Endothelial cell of umbilical vein (primary cell): ENCODE measurements around the gene PKD1L1. TPM values are rescaled to one million over a fixed set of nuclear protein-coding genes. Genes with fewer than 3 reads are reported as not detected.

Experiments used
- BruUV-seq: library from RNA; stranded (reverse); fragments of 400-500 nt; replicated peaks from 2 replicates; lab custom pipeline; 2021; lab: Mats Ljungman, UMichigan
- CTCF ChIA-PET: fragments of 300-600, 350-600 bp; sonication (Branson Sonifier 250); formaldehyde crosslinking; loops from one replicate; lab custom pipeline; 2021; ENCODE audit warnings: antibody characterized with exemption, inconsistent platforms; lab: Charles Lee
- POLR2A ChIA-PET: fragments of 300-600, 350-600 bp; sonication (Branson Sonifier 250); formaldehyde crosslinking; loops from one replicate; lab custom pipeline; 2021; ENCODE audit warnings: antibody characterized with exemption, inconsistent platforms; lab: Charles Lee
- DNase-seq: peaks from one replicate; pipeline ENCODE4 v3.0.0-alpha.2; 2011; ENCODE audit warnings: low read depth, low spot score
- FAIRE-seq: peaks from 2 replicates; lab custom pipeline; 2011; peaks lifted over from hg19 to GRCh38; lab: Jason Lieb, UNC
- H2AFZ ChIP-seq: 2 replicates; pipeline ENCODE4 v1.6.0; 2012; ENCODE audit warnings: low read depth, low read length, control low read depth, inconsistent platforms
- H3K27ac ChIP-seq: 2 replicates; pipeline ENCODE4 v1.5.1; 2011; ENCODE audit warnings: low read depth, mild to moderate bottlenecking, control low read depth, low read length, moderate library complexity; ENCODE audit not compliant: insufficient read depth
- H3K27me3 ChIP-seq, 2 experiments: 2 replicates each; pipeline versions ENCODE4 v1.6.0 to v1.6.1; 2011; ENCODE audit warnings: low read length in 2 of 2, mixed read lengths in 1 of 2; ENCODE audit not compliant: control insufficient read depth in 2 of 2, insufficient read depth in 2 of 2
- H3K36me3 ChIP-seq, 2 experiments: 2 replicates in 1 of 2; 3 replicates in 1 of 2; pipeline ENCODE4 v1.5.1; 2011; ENCODE audit warnings: low read length in 2 of 2, mild to moderate bottlenecking in 1 of 2, moderate library complexity in 1 of 2; ENCODE audit not compliant: control insufficient read depth in 2 of 2, insufficient read depth in 2 of 2; ENCODE audit errors: extremely low read depth in 1 of 2
- H3K4me1 ChIP-seq: 3 replicates; pipeline ENCODE4 v1.5.1; 2011; ENCODE audit warnings: mild to moderate bottlenecking, low read length; ENCODE audit not compliant: control insufficient read depth, insufficient read depth; ENCODE audit errors: extremely low read depth
- H3K4me2 ChIP-seq: 2 replicates; pipeline ENCODE4 v1.6.1; 2011; ENCODE audit warnings: low read length, control low read depth, mixed read lengths; ENCODE audit not compliant: insufficient read depth
- H3K4me3 ChIP-seq, 3 experiments: fragments of 200-600 bp in 1 of 3; sonication (generic), shearing (Covaris generic) in 1 of 3; replicated peaks in 1 of 3; 2 replicates each; pipeline ENCODE4 v1.5.1; 2011 to 2016; ENCODE audit warnings: control low read depth in 3 of 3, low read length in 3 of 3, mild to moderate bottlenecking in 2 of 3, inconsistent platforms in 1 of 3, low read depth in 1 of 3, moderate library complexity in 1 of 3; ENCODE audit not compliant: insufficient read depth in 1 of 3
- H3K79me2 ChIP-seq: 2 replicates; pipeline ENCODE4 v1.6.0; 2012; ENCODE audit warnings: low read length, inconsistent platforms; ENCODE audit not compliant: control insufficient read depth, insufficient read depth
- H3K9ac ChIP-seq: replicated peaks from 2 replicates; pipeline ENCODE3; 2011; ENCODE audit warnings: low read length, control low read depth; ENCODE audit not compliant: insufficient read depth; ENCODE audit errors: extremely low read depth
- H3K9me1 ChIP-seq: replicated peaks from 3 replicates; pipeline ENCODE4 v1.6.0; 2011; ENCODE audit warnings: mild to moderate bottlenecking, low read length; ENCODE audit not compliant: control insufficient read depth, insufficient read depth; ENCODE audit errors: extremely low read depth
- H3K9me3 ChIP-seq: replicated peaks from 2 replicates; pipeline ENCODE4 v1.5.1; 2012; ENCODE audit warnings: low read length, inconsistent platforms; ENCODE audit not compliant: control insufficient read depth, insufficient read depth
- H4K20me1 ChIP-seq: replicated peaks from 2 replicates; pipeline ENCODE3; 2011; ENCODE audit warnings: mild to moderate bottlenecking, low read length; ENCODE audit not compliant: control insufficient read depth, insufficient read depth; ENCODE audit errors: extremely low read depth
- EZH2 ChIP-seq: IDR thresholded peaks from 2 replicates; pipeline ENCODE4 v1.6.1; 2012; ENCODE audit warnings: borderline replicate concordance, low read depth, mild to moderate bottlenecking, moderate library complexity, low read length, inconsistent platforms; ENCODE audit not compliant: severe bottlenecking
- FOS ChIP-seq: IDR thresholded peaks from 2 replicates; pipeline ENCODE4 v1.6.1; 2011; ENCODE audit warnings: mild to moderate bottlenecking, low read length, moderate library complexity, borderline replicate concordance; ENCODE audit not compliant: insufficient read depth
- GATA2 ChIP-seq: IDR thresholded peaks from 2 replicates; pipeline ENCODE4 v1.7.0; 2011; ENCODE audit warnings: low read depth, mild to moderate bottlenecking, moderate library complexity, mixed read lengths, low read length; ENCODE audit not compliant: insufficient read length, insufficient read depth
- JUN ChIP-seq: IDR thresholded peaks from 2 replicates; pipeline ENCODE4 v1.6.1; 2011; ENCODE audit warnings: borderline replicate concordance, low read depth; ENCODE audit not compliant: insufficient read length, insufficient read depth
- MYC ChIP-seq: IDR thresholded peaks from one replicate; pipeline ENCODE4 v1.6.1; 2011; ENCODE audit warnings: mild to moderate bottlenecking, low read depth, low read length
- POLR2A ChIP-seq: IDR thresholded peaks from 2 replicates; pipeline ENCODE4 v1.6.1; 2012; ENCODE audit warnings: low read depth, mild to moderate bottlenecking, control low read depth, low read length
- POLR2AphosphoS5 ChIP-seq: IDR thresholded peaks from 2 replicates; pipeline ENCODE4 v1.6.1; 2012; ENCODE audit warnings: low read depth, mild to moderate bottlenecking, control low read depth, low read length, moderate library complexity; ENCODE audit not compliant: insufficient read depth
- dilution Hi-C: fragments of 300-500 bp; cut with MboI; formaldehyde crosslinking; loops from one replicate; pipeline ENCODE4 v1.15.0; 2019; ENCODE audit warnings: low sequenced_read_pairs; ENCODE audit not compliant: extremely low pct_ligation_motif_present
- intact Hi-C: fragments of 100-400 bp; cut with micrococcal nuclease; formaldehyde crosslinking; loops from one replicate; pipeline ENCODE4 v1.10.0; 2022
- polyA plus RNA-seq, 4 experiments: library from polyadenylated mRNA; depleted of rRNA in 3 of 4; stranded (reverse) in 3 of 4; unstranded in 1 of 4; fragments of >200 nt; gene quantifications; 2 replicates each; pipeline versions ENCODE4 v1.2.1 to v1.2.3, GENCODE V29; 2011 to 2012; ENCODE audit warnings: missing spikeins in 1 of 4
- total RNA-seq: library from RNA; stranded (reverse); gene quantifications from 2 replicates; pipeline ENCODE4 v1.2.3, GENCODE V29; 2021
- TF ChIP-seq, protein P1 (sequence below): IDR thresholded peaks from 2 replicates; pipeline ENCODE4 v1.6.1; 2011; ENCODE audit not compliant: insufficient read depth, insufficient read length

Gene PKD1L1
- total and polyA plus RNA-seq, 2 donors (not counting 3 experiments of a cell fraction or from before 2014, with no cell fraction given): 4.1 to 5.9 TPM

DNA sequence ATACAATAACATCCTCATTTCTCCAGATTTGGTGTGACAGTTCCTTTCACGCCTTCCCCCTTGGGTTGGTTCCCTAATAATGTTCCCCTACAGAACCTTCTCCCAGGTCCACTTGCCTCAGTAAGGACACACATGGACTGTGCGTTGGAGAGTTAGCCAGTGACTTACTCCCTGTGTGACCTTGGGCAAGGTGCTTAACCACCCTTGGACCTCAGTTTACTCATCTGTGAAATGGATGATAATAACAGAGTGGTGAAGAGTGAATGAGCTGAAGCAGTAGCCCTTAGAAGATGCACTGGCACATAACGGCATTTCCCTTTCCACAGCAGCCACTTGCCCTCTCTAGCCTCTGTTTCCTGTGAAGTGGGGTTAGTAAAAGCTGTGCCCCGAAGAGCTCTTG, 175.8 kb downstream of the PKD1L1 start:
- H3K27ac ChIP-seq: no peak overlapping the region
- BruUV-seq: no TSS peak
- H3K4me3 ChIP-seq: no peak overlapping the region
- no peaks in the 10 kb centered on the region for H3K36me3 ChIP-seq
- no peak overlapping the region for H3K4me2 ChIP-seq
- dilution Hi-C loops (no loop called here), intact Hi-C loops (no loop called here)
- ChIA-PET POLR2A (no interaction called here), CTCF (interaction anchor here (1.6 kb wide), 1 partner anchor 8 kb away, joined by 4 read pairs; no protein-coding TSS in a partner anchor)
- H4K20me1 ChIP-seq: no peaks in the 10 kb centered on the region
- no peaks in the 10 kb centered on the region for H3K9me1 ChIP-seq
- no peaks in the 10 kb centered on the region for H3K79me2 ChIP-seq
- TF ChIP-seq JUN (no peak), MYC (no peak), FOS (no peak), GATA2 (no peak), POLR2A (no peak)
- TF ChIP-seq, protein P1, sequence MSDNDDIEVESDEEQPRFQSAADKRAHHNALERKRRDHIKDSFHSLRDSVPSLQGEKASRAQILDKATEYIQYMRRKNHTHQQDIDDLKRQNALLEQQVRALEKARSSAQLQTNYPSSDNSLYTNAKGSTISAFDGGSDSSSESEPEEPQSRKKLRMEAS: no peak
- H2AFZ ChIP-seq: no peak overlapping the region
- H3K9me3 ChIP-seq: no peaks in the 10 kb centered on the region
- FAIRE-seq (no peak), DNase-seq (no peak)
- H3K9ac ChIP-seq: no peak overlapping the region
- peaks cover 10% of the 10 kb centered on the region for H3K4me1 ChIP-seq
- H3K27me3 ChIP-seq: no peaks in the 10 kb centered on the region

DNA sequence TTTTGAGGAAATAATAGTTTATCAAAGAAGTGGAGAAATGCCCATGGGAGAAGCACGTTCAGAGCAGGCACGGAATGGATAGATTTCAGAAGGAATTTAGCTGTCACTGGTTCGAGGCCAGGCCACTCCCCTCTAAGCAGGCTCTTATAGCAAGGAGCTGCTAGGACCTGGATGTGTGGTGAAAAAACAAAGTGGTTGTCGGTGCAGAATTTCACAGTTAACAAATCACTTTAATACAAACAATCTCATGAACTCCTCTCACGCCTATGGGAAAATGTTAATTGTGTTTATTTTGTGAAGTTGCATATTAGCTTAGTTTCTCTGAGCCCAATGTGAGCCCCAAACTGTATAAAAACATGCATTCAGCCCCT, 176.3 kb downstream of the PKD1L1 start:
- Histone ChIP-seq H3K9me1 (no peaks in the 10 kb centered on the region), H3K9me3 (no peaks in the 10 kb centered on the region), H3K4me3 (no peak overlapping the region), H3K27me3 (no peaks in the 10 kb centered on the region), H3K79me2 (no peaks in the 10 kb centered on the region), H4K20me1 (no peaks in the 10 kb centered on the region), H3K36me3 (no peaks in the 10 kb centered on the region), H3K4me2 (no peak overlapping the region), H3K9ac (no peak overlapping the region), H3K4me1 (peaks cover 10% of the 10 kb centered on the region), H2AFZ (peak overlapping the region; percentile 33), H3K27ac (no peak overlapping the region)
- dilution Hi-C loops (no loop called here), intact Hi-C loops (no loop called here)
- CTCF ChIA-PET: interaction anchor here (1.2 to 1.6 kb wide), 4 partner anchors 8 to 506 kb away, joined by 4 to 7 read pairs (median 5); no protein-coding TSS in a partner anchor
- DNase-seq: no peak
- TF ChIP-seq POLR2A: no peak
- no peak for TF ChIP-seq JUN
- TF ChIP-seq POLR2AphosphoS5: no peak
- no peak for TF ChIP-seq EZH2
- no peak for TF ChIP-seq MYC
- TF ChIP-seq, protein P1: no peak
- TF ChIP-seq GATA2: no peak
- no TSS peak for BruUV-seq
- no peak for FAIRE-seq
- POLR2A ChIA-PET: no interaction called here
